NOMO-1 treated with DMSO at 0.1 percent for 48 hours (cell line): ENCODE measurements around the gene CDKN2B.

Source experiments
- DNase-seq: peaks from one replicate; lab custom pipeline; 2025; ENCODE audit not compliant: unreplicated experiment; lab: John Stamatoyannopoulos, UW

The CDKN2B gene

GRCh38 chr9:21995006-21995665, 14.0 kb downstream of the CDKN2B start:
- DNase-seq = no peak

GRCh38 chr9:21994556-21995005, 14.5 kb downstream of the CDKN2B start, which contains the start of gene CDKN2B-AS1:
CDKN2B-AS1 (plus strand) TSS chr9:21994791.
- no peak for DNase-seq

- no peak for DNase-seq
These were observed 15.1 kb downstream of the CDKN2B start, which contains the start of gene CDKN2A for GRCh38 chr9:21993893-21994555. CDKN2A (minus strand) TSS chr9:21994392.

- DNase-seq = no peak
These were observed 16.1 kb downstream of the CDKN2B start for GRCh38 chr9:21993007-21993406.

- no peak for DNase-seq
These were observed 17.8 kb downstream of the CDKN2B start for GRCh38 chr9:21991072-21991959.

- DNase-seq = no peak
These were observed 19.5 kb downstream of the CDKN2B start for GRCh38 chr9:21989440-21990189.

GRCh38 chr9:21988056-21988990, 20.8 kb downstream of the CDKN2B start:
- DNase-seq = no peak

- DNase-seq = no peak
These were observed 23.0 kb downstream of the CDKN2B start for GRCh38 chr9:21985964-21986667.

GRCh38 chr9:21984101-21984500, 25.0 kb downstream of the CDKN2B start:
- no peak for DNase-seq

GRCh38 chr9:21983561-21983935, 25.6 kb downstream of the CDKN2B start:
- no peak for DNase-seq

- DNase-seq = no peak
These were observed 26.1 kb downstream of the CDKN2B start for GRCh38 chr9:21982861-21983560.

GRCh38 chr9:21982391-21982790, 26.7 kb downstream of the CDKN2B start:
- no peak for DNase-seq

- DNase-seq = no peak
These were observed 32.7 kb downstream of the CDKN2B start for GRCh38 chr9:21976334-21976875.

GRCh38 chr9:21974722-21975409, 34.2 kb downstream of the CDKN2B start:
- DNase-seq = no peak

GRCh38 chr9:21974343-21974721, 34.8 kb downstream of the CDKN2B start:
- no peak for DNase-seq

- no peak for DNase-seq
These were observed 36.7 kb downstream of the CDKN2B start for GRCh38 chr9:21972361-21972760.

GRCh38 chr9:21970800-21971640, 38.1 kb downstream of the CDKN2B start:
- DNase-seq = no peak
